Trophoblast cell (in vitro differentiated cells and primary cell): ENCODE measurements around the gene ZNF333.

Source experiments
- DNase-seq, 2 donors: peaks; one replicate each; pipeline ENCODE4 v3.0.0-alpha.2; 2016
- H2AFZ ChIP-seq: 2 replicates; pipeline ENCODE4 v1.6.1; 2013; ENCODE audit warnings: low read length, moderate library complexity, mild to moderate bottlenecking; ENCODE audit not compliant: insufficient read depth, poor library complexity
- H2AK5ac ChIP-seq: 2 replicates; pipeline ENCODE4 v1.6.1; 2013; ENCODE audit warnings: mild to moderate bottlenecking, low read length
- H2BK120ac ChIP-seq: 2 replicates; pipeline ENCODE4 v1.6.1; 2013; ENCODE audit warnings: low read length, mild to moderate bottlenecking, moderate library complexity; ENCODE audit not compliant: insufficient read depth, poor library complexity
- H2BK12ac ChIP-seq: 2 replicates; pipeline ENCODE4 v1.6.1; 2013; ENCODE audit warnings: mild to moderate bottlenecking, low read length, moderate library complexity
- H2BK5ac ChIP-seq: 2 replicates; pipeline ENCODE4 v1.6.1; 2013; ENCODE audit warnings: low read length, low read depth, moderate library complexity, mild to moderate bottlenecking; ENCODE audit not compliant: poor library complexity
- H3K14ac ChIP-seq: 2 replicates; pipeline ENCODE4 v1.6.1; 2013; ENCODE audit warnings: mild to moderate bottlenecking, low read length
- H3K18ac ChIP-seq: 2 replicates; pipeline ENCODE4 v1.6.1; 2013; ENCODE audit warnings: mild to moderate bottlenecking, low read length
- H3K23ac ChIP-seq: 2 replicates; pipeline ENCODE4 v1.6.1; 2013; ENCODE audit warnings: low read length
- H3K27ac ChIP-seq: 2 replicates; pipeline ENCODE4 v1.5.1; 2013; ENCODE audit warnings: low read depth, mild to moderate bottlenecking, inconsistent platforms, low read length, moderate library complexity
- H3K27me3 ChIP-seq: 2 replicates; pipeline ENCODE4 v1.6.1; 2013; ENCODE audit warnings: inconsistent platforms, mild to moderate bottlenecking, low read length, moderate library complexity; ENCODE audit not compliant: insufficient read depth
- H3K36me3 ChIP-seq, 2 experiments: 1 replicate in 1 of 2; 2 replicates in 1 of 2; pipeline ENCODE4 v1.6.1; 2013; ENCODE audit warnings: low read length in 2 of 2, mild to moderate bottlenecking in 2 of 2, moderate library complexity in 1 of 2; ENCODE audit not compliant: insufficient read depth in 2 of 2, control insufficient read depth in 1 of 2
- H3K4ac ChIP-seq: 2 replicates; pipeline ENCODE4 v1.6.1; 2013; ENCODE audit warnings: low read depth, mild to moderate bottlenecking, low read length, moderate library complexity
- H3K4me1 ChIP-seq, 2 experiments: 1 replicate in 1 of 2; 2 replicates in 1 of 2; pipeline ENCODE4 v1.6.1; 2013; ENCODE audit warnings: low read length in 2 of 2, mild to moderate bottlenecking in 2 of 2, moderate library complexity in 1 of 2; ENCODE audit not compliant: insufficient read depth in 2 of 2, control insufficient read depth in 1 of 2
- H3K4me2 ChIP-seq: 2 replicates; pipeline ENCODE4 v1.6.1; 2013; ENCODE audit warnings: inconsistent platforms, mild to moderate bottlenecking, low read length, moderate library complexity
- H3K4me3 ChIP-seq: 2 replicates; pipeline ENCODE4 v1.5.1; 2013; ENCODE audit warnings: mild to moderate bottlenecking, low read depth, low read length, inconsistent platforms
- H3K79me1 ChIP-seq: one replicate; pipeline ENCODE4 v1.6.1; 2013; ENCODE audit warnings: low read length
- H3K79me2 ChIP-seq: 2 replicates; pipeline ENCODE4 v1.6.1; 2013; ENCODE audit warnings: low read length, mild to moderate bottlenecking; ENCODE audit not compliant: control insufficient read depth, insufficient read depth, poor library complexity
- H3K9ac ChIP-seq: 2 replicates; pipeline ENCODE4 v1.6.1; 2013; ENCODE audit warnings: mild to moderate bottlenecking, low read length
- H3K9me3 ChIP-seq: 2 replicates; pipeline ENCODE4 v1.6.1; 2013; ENCODE audit warnings: low read depth, mild to moderate bottlenecking, control low read depth, inconsistent platforms, low read length; ENCODE audit not compliant: insufficient read depth
- H4K12ac ChIP-seq: 2 replicates; pipeline ENCODE4 v1.6.1; 2013; ENCODE audit warnings: low read depth, mild to moderate bottlenecking, low read length, moderate library complexity
- H4K8ac ChIP-seq: 2 replicates; pipeline ENCODE4 v1.6.1; 2013; ENCODE audit warnings: low read depth, mild to moderate bottlenecking, low read length, moderate library complexity
- H4K91ac ChIP-seq: one replicate; pipeline ENCODE4 v1.6.1; 2013; ENCODE audit warnings: low read depth, mild to moderate bottlenecking, low read length, moderate library complexity
- WGBS: extraction: QIAGEN DNeasy Blood & Tissue Kit; methylation state at CpG from one replicate; pipeline ENCODE4 v1.1.7; 2013; ENCODE audit warnings: missing lambda C conversion rate; ENCODE audit not compliant: insufficient read length, insufficient coverage; ENCODE audit errors: extremely low coverage; 5-methylcytosine and 5-hydroxymethylcytosine counted together

The ZNF333 gene

GRCh38 chr19:14722127-14722526 is 32.3 kb downstream of the ZNF333 start:
- Histone ChIP-seq H3K27me3 (no peaks in the 10 kb centered on the region), H4K91ac (no peak overlapping the region), H3K23ac (no peak overlapping the region), H3K4me1 (no peaks in the 10 kb centered on the region), H2AK5ac (no peak overlapping the region), H4K12ac (no peak overlapping the region), H2AFZ (no peak overlapping the region), H2BK12ac (no peak overlapping the region), H3K4me2 (no peak overlapping the region), H3K14ac (no peak overlapping the region), H3K36me3 (peaks cover 8 to 14% of the 10 kb centered on the region in 2 experiments), H3K9me3 (peaks cover 20% of the 10 kb centered on the region), H3K18ac (no peak overlapping the region), H3K9ac (no peak overlapping the region), H2BK120ac (no peak overlapping the region), H3K79me1 (no peaks in the 10 kb centered on the region), H3K79me2 (no peaks in the 10 kb centered on the region), H3K27ac (no peak overlapping the region), H3K4ac (no peak overlapping the region), H3K4me3 (no peak overlapping the region), H2BK5ac (no peak overlapping the region), H4K8ac (no peak overlapping the region)
- WGBS = no CpG with 5 or more reads among the region's 2 CpGs
- DNase-seq = no peak

- H3K36me3 ChIP-seq = no peaks in the 10 kb centered on the region
- H3K18ac ChIP-seq = no peak overlapping the region
- H3K4me2 ChIP-seq = no peak overlapping the region
- H2BK120ac ChIP-seq = no peak overlapping the region
- H3K14ac ChIP-seq = no peak overlapping the region
- no peaks in the 10 kb centered on the region for H3K79me2 ChIP-seq
- H3K4me3 ChIP-seq = no peak overlapping the region
- no peak overlapping the region for H4K91ac ChIP-seq
- H3K27ac ChIP-seq = no peak overlapping the region
- DNase-seq = no peak
- H3K27me3 ChIP-seq = no peaks in the 10 kb centered on the region
- no peaks in the 10 kb centered on the region for H3K79me1 ChIP-seq
- no peak overlapping the region for H2BK5ac ChIP-seq
- no peak overlapping the region for H4K12ac ChIP-seq
- peaks cover 21% of the 10 kb centered on the region for H3K9me3 ChIP-seq
- H3K9ac ChIP-seq = no peak overlapping the region
- H3K4me1 ChIP-seq = no peaks in the 10 kb centered on the region
- H4K8ac ChIP-seq = no peak overlapping the region
- H3K23ac ChIP-seq = no peak overlapping the region
- no peak overlapping the region for H3K4ac ChIP-seq
- H2BK12ac ChIP-seq = no peak overlapping the region
- H2AFZ ChIP-seq = no peak overlapping the region
- H2AK5ac ChIP-seq = no peak overlapping the region
- WGBS = 100% methylated on average over 1 of the region's 7 CpGs
These were observed 38.7 kb downstream of the ZNF333 start for GRCh38 chr19:14728595-14728994.

- Histone ChIP-seq H4K12ac (no peak overlapping the region), H4K91ac (no peak overlapping the region), H3K23ac (no peak overlapping the region), H3K4me3 (no peak overlapping the region), H4K8ac (no peak overlapping the region), H3K27ac (no peak overlapping the region), H3K18ac (no peak overlapping the region), H3K27me3 (no peaks in the 10 kb centered on the region), H3K79me1 (no peaks in the 10 kb centered on the region), H3K4me2 (no peak overlapping the region), H3K79me2 (no peaks in the 10 kb centered on the region), H3K4ac (no peak overlapping the region), H3K36me3 (no peaks in the 10 kb centered on the region), H2BK12ac (no peak overlapping the region), H2BK5ac (no peak overlapping the region), H3K14ac (no peak overlapping the region), H2BK120ac (no peak overlapping the region), H2AFZ (no peak overlapping the region), H3K9ac (no peak overlapping the region), H2AK5ac (no peak overlapping the region), H3K9me3 (peaks cover 23% of the 10 kb centered on the region), H3K4me1 (no peaks in the 10 kb centered on the region)
- no peak for DNase-seq
- no CpG with 5 or more reads among the region's 10 CpGs for WGBS
These were observed 41.4 kb downstream of the ZNF333 start for GRCh38 chr19:14731200-14731599.

- Histone ChIP-seq H3K27me3 (no peaks in the 10 kb centered on the region), H3K36me3 (no peaks in the 10 kb centered on the region), H3K4me3 (no peak overlapping the region), H2AFZ (no peak overlapping the region), H3K4ac (no peak overlapping the region), H2BK120ac (no peak overlapping the region), H2AK5ac (no peak overlapping the region), H4K8ac (no peak overlapping the region), H3K9ac (no peak overlapping the region), H3K23ac (no peak overlapping the region), H3K4me2 (no peak overlapping the region), H3K27ac (no peak overlapping the region), H2BK5ac (no peak overlapping the region), H3K18ac (no peak overlapping the region), H3K79me2 (no peaks in the 10 kb centered on the region), H3K9me3 (peaks cover 20% of the 10 kb centered on the region), H3K79me1 (no peaks in the 10 kb centered on the region), H3K14ac (no peak overlapping the region), H4K12ac (no peak overlapping the region), H3K4me1 (no peaks in the 10 kb centered on the region), H2BK12ac (no peak overlapping the region), H4K91ac (no peak overlapping the region)
- DNase-seq = no peak
These were observed 42.7 kb downstream of the ZNF333 start for GRCh38 chr19:14732510-14732909.
